PC-9 (cell line): ENCODE results near the gene ADGRV1. TPM values are rescaled to one million over a fixed set of nuclear protein-coding genes. Genes with fewer than 3 reads are reported as not detected.

Source experiments
- BruUV-seq: library from RNA; stranded (reverse); fragments of 400-500 nt; replicated peaks from 2 replicates; lab custom pipeline; 2021; lab: Mats Ljungman, UMichigan
- CTCF ChIA-PET: fragments of 300-600 bp; sonication (Branson Sonifier 250); formaldehyde crosslinking; loops from one replicate; lab custom pipeline; 2022; ENCODE audit warnings: antibody characterized with exemption; lab: Charles Lee
- POLR2A ChIA-PET: fragments of 300-600 bp; sonication (Branson Sonifier 250); formaldehyde crosslinking; loops from one replicate; lab custom pipeline; 2022; ENCODE audit warnings: antibody characterized with exemption; ENCODE audit not compliant: unreplicated experiment; lab: Charles Lee
- DNase-seq, 2 experiments: peaks; one replicate each; pipeline versions ENCODE4 v3.0.0 to v3.0.0-alpha.2; 2015 to 2022; ENCODE audit warnings: mixed read lengths in 1 of 2
- H2AFZ ChIP-seq: fragments of 200-600 bp; sonication (generic); 2 replicates; pipeline ENCODE4 v1.8.1; 2017; ENCODE audit warnings: antibody characterized with exemption
- H3F3A ChIP-seq: fragments of 200-600 bp; sonication (generic); 2 replicates; pipeline ENCODE4 v1.8.1; 2017; ENCODE audit warnings: antibody characterized with exemption, mild to moderate bottlenecking, low read depth; ENCODE audit not compliant: insufficient read depth
- H3K27ac ChIP-seq: fragments of 200-600 bp; sonication (generic); 2 replicates; pipeline ENCODE4 v1.6.1; 2016; ENCODE audit warnings: mixed run types
- H3K27me3 ChIP-seq: fragments of 200-600 bp; sonication (generic); 2 replicates; pipeline ENCODE4 v1.6.1; 2016; ENCODE audit warnings: low read depth, mixed run types; ENCODE audit not compliant: insufficient read depth
- H3K36me3 ChIP-seq: fragments of 200-600 bp; sonication (generic); 2 replicates; pipeline ENCODE4 v1.6.1; 2016; ENCODE audit warnings: low read depth, mixed run types
- H3K4me1 ChIP-seq: fragments of 200-600 bp; sonication (generic); replicated peaks from 2 replicates; pipeline ENCODE4 v1.6.1; 2016; ENCODE audit warnings: mixed run types; ENCODE audit not compliant: insufficient read depth
- H3K4me2 ChIP-seq: fragments of 200-600 bp; sonication (generic); 2 replicates; pipeline ENCODE4 v1.6.1; 2017; ENCODE audit warnings: mixed run types
- H3K4me3 ChIP-seq: fragments of 200-600 bp; sonication (generic); 2 replicates; pipeline ENCODE4 v1.6.1; 2016; ENCODE audit warnings: mixed run types
- H3K79me2 ChIP-seq: fragments of 200-600 bp; sonication (generic); 2 replicates; pipeline ENCODE4 v1.6.1; 2017; ENCODE audit warnings: low read depth, mixed run types
- H3K9me2 ChIP-seq: fragments of 200-600 bp; sonication (generic); 2 replicates; pipeline ENCODE4 v1.8.1; 2017; ENCODE audit warnings: mild to moderate bottlenecking; ENCODE audit not compliant: insufficient read depth
- H3K9me3 ChIP-seq: fragments of 200-600 bp; sonication (generic); 2 replicates; pipeline ENCODE4 v1.8.1; 2016; ENCODE audit warnings: low read depth; ENCODE audit not compliant: insufficient read depth
- H4K20me1 ChIP-seq: fragments of 200-600 bp; sonication (generic); 2 replicates; pipeline ENCODE4 v1.8.1; 2017; ENCODE audit not compliant: insufficient read depth
- EZH2 ChIP-seq: fragments of 200-600 bp; sonication (generic); IDR thresholded peaks from 2 replicates; pipeline ENCODE4 v1.8.0; 2017; ENCODE audit warnings: antibody characterized with exemption, low read depth
- intact Hi-C: fragments of 100-400 bp; cut with micrococcal nuclease; formaldehyde crosslinking; loops from one replicate; pipeline ENCODE4 v1.10.0; 2022; ENCODE audit not compliant: unreplicated experiment
- total RNA-seq: library from RNA; stranded (reverse); gene quantifications from 2 replicates; pipeline ENCODE4 v1.2.3, GENCODE V29; 2021
- TF ChIP-seq, protein P1 (sequence below): fragments of 200-600 bp; sonication (generic); conservative IDR thresholded peaks from 2 replicates; pipeline ENCODE4 v1.6.1; 2017; ENCODE audit warnings: mixed run types, antibody characterized with exemption, mild to moderate bottlenecking, moderate library complexity

The ADGRV1 gene
- total RNA-seq, 1 experiment from 2014 or later = 1.0 TPM

DNA sequence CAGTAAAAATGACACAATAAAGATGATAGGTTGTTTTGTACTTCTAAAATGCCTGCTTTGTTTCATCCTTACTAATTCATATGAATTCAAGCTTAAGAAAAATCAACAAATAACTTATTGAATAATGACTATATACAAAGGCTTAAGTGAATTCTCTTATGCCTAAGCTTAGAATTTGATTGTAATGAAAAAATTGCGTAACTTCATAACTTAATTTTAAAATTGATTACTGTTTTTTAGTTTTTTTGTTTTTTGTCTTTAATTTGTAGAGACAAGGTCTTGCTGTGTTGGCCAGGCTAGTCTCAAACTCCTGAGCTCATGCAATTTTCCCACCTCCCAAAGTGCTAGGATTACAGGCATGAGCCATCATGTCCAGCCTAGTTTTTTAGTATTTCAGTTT lies 432.6 kb downstream of the ADGRV1 start:
- Histone ChIP-seq H3K9me2 (no peaks in the 10 kb centered on the region), H3K4me1 (no peaks in the 10 kb centered on the region), H3K4me3 (no peak overlapping the region), H2AFZ (no peak overlapping the region), H4K20me1 (no peaks in the 10 kb centered on the region), H3K79me2 (no peaks in the 10 kb centered on the region), H3K27ac (no peak overlapping the region), H3K9me3 (no peaks in the 10 kb centered on the region), H3K36me3 (no peaks in the 10 kb centered on the region), H3F3A (no peaks in the 10 kb centered on the region), H3K4me2 (no peak overlapping the region), H3K27me3 (no peaks in the 10 kb centered on the region)
- TF ChIP-seq EZH2 = no peak
- TF ChIP-seq, protein P1, sequence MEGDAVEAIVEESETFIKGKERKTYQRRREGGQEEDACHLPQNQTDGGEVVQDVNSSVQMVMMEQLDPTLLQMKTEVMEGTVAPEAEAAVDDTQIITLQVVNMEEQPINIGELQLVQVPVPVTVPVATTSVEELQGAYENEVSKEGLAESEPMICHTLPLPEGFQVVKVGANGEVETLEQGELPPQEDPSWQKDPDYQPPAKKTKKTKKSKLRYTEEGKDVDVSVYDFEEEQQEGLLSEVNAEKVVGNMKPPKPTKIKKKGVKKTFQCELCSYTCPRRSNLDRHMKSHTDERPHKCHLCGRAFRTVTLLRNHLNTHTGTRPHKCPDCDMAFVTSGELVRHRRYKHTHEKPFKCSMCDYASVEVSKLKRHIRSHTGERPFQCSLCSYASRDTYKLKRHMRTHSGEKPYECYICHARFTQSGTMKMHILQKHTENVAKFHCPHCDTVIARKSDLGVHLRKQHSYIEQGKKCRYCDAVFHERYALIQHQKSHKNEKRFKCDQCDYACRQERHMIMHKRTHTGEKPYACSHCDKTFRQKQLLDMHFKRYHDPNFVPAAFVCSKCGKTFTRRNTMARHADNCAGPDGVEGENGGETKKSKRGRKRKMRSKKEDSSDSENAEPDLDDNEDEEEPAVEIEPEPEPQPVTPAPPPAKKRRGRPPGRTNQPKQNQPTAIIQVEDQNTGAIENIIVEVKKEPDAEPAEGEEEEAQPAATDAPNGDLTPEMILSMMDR = no peak
- intact Hi-C loops = no loop called here
- ChIA-PET CTCF (interaction anchor here (0.6 kb wide), 1 partner anchor 399 kb away, joined by 6 read pairs; no protein-coding TSS in a partner anchor), POLR2A (no interaction called here)
- DNase-seq = no peak
- no TSS peak for BruUV-seq

DNA sequence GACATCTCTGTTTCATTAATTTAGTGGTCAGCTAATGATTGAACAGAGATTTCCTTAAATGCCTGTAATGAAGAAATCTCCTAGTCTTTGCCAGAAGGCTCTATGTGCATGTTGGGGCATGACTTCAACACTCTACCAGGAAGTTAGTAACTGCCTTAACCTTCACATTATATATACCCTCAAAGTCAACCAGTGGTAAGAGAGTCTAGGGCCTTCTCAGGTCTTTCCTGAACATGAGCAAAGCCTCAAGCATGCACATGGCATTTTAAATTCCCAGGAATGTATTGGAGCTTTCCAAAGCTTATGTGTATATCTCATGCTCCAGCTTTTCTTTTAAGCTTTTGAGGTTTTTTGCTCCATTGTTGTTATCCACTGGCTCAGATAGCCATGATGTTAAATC lies 436.2 kb downstream of the ADGRV1 start:
- no peaks in the 10 kb centered on the region for H3K9me2 ChIP-seq
- intact Hi-C loops = no loop called here
- no peak overlapping the region for H3K4me3 ChIP-seq
- CTCF ChIA-PET = no interaction called here
- POLR2A ChIA-PET = no interaction called here
- no peak overlapping the region for H3K4me2 ChIP-seq
- H3F3A ChIP-seq = no peaks in the 10 kb centered on the region
- H3K9me3 ChIP-seq = no peaks in the 10 kb centered on the region
- BruUV-seq = no TSS peak
- no peak overlapping the region for H2AFZ ChIP-seq
- TF ChIP-seq, protein P1 = no peak
- TF ChIP-seq EZH2 = no peak
- H3K4me1 ChIP-seq = no peaks in the 10 kb centered on the region
- H3K36me3 ChIP-seq = no peaks in the 10 kb centered on the region
- no peak for DNase-seq
- no peaks in the 10 kb centered on the region for H4K20me1 ChIP-seq
- no peaks in the 10 kb centered on the region for H3K79me2 ChIP-seq
- H3K27me3 ChIP-seq = no peaks in the 10 kb centered on the region
- H3K27ac ChIP-seq = no peak overlapping the region

DNA sequence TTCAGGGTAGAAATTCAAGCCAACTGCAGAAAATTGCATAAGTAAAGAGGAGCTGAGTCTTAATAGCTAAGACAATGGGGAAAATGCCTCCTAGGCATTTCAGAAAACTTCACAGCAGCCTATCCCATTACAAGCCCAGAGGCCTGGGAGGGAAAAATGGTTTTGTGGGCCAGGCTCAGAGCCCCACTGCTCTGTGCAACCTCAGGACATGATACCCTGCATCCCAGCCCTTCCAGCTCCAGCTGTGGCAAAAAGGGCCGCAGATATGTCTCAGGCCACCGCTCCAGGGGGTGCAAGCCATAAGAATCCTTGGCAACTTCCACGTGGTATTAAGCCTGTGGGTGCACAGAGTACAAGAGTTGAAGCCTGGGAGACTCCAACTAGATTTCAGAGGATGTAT lies 437.5 kb downstream of the ADGRV1 start:
- ChIA-PET CTCF (no interaction called here), POLR2A (no interaction called here)

More for the DNA sequence above, 437.5 kb downstream of the ADGRV1 start:
- DNase-seq = no peak
- no TSS peak for BruUV-seq
- no peak overlapping the region for H3K27ac ChIP-seq
- TF ChIP-seq, protein P1 = no peak
- TF ChIP-seq EZH2 = no peak
- H3K4me1 ChIP-seq = no peaks in the 10 kb centered on the region
- H3K27me3 ChIP-seq = no peaks in the 10 kb centered on the region
- H2AFZ ChIP-seq = no peak overlapping the region
- no peaks in the 10 kb centered on the region for H3K9me3 ChIP-seq
- H3K9me2 ChIP-seq = no peaks in the 10 kb centered on the region
- no peaks in the 10 kb centered on the region for H4K20me1 ChIP-seq
- H3K4me2 ChIP-seq = no peak overlapping the region
- H3K4me3 ChIP-seq = no peak overlapping the region
- H3K79me2 ChIP-seq = no peaks in the 10 kb centered on the region
- intact Hi-C loops = no loop called here
- H3K36me3 ChIP-seq = no peaks in the 10 kb centered on the region
- H3F3A ChIP-seq = no peaks in the 10 kb centered on the region
